GM19099 (cell line): Measurements from ENCODE around the gene F11.

Source experiments
- POLR2A ChIP-seq: IDR thresholded peaks from 3 replicates; pipeline ENCODE4 v1.6.1; 2011; ENCODE audit warnings: low read depth; ENCODE audit not compliant: insufficient read length; ENCODE audit errors: extremely low read depth

Gene F11

DNA sequence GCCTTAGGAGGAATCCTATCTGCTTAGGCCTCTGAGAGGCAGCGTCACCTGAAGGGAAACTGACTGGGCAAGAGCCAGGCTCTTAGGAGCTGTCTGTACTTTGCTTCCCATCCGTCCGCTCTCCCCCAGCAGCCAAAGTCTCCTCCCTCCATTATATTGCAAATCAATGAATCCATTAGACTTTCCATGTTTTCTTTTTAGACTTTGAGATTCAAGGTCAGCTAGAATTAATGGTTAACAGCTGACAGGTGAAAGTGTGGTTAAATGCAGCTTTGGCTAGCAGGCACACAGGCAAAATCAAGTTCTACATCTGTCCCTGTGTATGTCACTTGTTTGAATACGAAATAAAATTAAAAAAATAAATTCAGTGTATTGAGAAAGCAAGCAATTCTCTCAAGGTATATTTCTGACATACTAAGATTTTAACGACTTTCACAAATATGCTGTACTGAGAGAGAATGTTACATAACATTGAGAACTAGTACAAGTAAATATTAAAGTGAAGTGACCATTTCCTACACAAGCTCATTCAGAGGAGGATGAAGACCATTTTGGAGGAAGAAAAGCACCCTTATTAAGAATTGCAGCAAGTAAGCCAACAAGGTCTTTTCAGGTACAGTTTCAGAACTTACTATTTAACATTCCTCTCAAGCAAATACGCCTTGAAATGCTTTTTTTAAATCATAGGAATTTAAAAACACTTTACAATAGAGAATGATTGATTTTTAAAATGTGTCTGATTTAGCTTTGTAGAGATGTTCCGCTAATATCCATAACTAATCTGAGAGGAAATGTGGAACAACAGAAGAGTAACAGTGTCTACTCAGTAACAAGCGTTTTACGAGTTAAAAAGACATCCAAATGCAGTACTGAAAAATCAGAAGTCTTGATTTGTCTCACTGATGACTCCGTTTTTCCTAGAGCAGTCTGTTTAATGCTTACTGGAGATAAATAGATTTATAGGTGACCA is at the start of gene F11:
Gene F11, plus strand, starts transcription at position 507 of the 970 bp plus-strand sequence. CDS start 948 bp downstream, outside the sequence.
- TF ChIP-seq POLR2A, result no peak

GRCh38 chr4:186216465-186217024 is 49.4 kb upstream of the F11 start:
- no peak for TF ChIP-seq POLR2A

DNA sequence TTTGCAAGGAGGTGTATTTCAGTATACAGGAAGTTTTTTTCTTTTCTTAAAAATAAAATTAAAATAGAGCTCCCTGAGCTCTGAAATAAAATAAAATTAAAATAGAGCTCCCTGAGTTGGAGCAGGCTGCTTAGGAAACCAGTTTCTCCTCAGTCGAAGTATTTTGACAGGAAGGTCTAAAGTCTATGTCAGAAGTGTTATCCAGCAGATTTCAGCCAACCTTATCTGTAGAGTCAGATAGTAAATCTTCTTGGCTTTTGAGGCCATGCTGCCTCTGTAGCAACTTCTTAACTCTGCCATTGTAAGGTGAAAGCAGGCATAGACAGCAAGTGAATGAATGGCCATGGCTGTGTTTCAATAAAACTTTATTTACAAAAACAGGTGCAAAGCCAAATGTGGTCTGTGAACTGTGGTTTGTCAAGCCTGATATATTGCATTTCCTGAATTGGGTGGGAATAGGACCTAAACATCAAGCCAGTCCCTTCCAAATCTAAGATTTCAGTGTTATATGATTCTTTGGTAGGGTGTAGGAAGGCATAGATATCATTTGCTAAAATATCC is 48.2 kb upstream of the F11 start:
- TF ChIP-seq POLR2A, result no peak

- TF ChIP-seq POLR2A, result no peak
Measured at GRCh38 chr4:186221624-186222023, 44.4 kb upstream of the F11 start.

- no peak for TF ChIP-seq POLR2A
Measured at GRCh38 chr4:186225848-186226247, 40.1 kb upstream of the F11 start.

- no peak for TF ChIP-seq POLR2A
Measured at GRCh38 chr4:186226521-186227189, 39.3 kb upstream of the F11 start.

DNA sequence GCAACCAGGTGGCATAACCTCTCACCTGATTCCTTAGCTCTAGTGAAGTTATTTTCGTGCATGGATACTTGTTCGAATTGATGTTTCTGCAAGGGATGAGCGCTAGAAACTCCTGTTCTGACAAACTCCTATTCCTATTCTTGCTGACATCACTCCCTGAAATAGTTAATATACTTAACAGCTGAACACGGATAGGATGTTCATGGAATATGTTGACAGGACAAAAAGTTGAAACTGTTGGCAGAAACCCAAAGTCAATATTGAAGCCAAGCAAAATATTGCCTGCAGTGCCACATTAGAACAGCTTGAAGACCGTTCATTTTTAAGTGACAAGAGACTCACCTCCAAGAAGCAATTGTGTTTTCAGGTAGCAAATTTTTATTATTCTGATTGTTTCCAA is 38.8 kb upstream of the F11 start, which contains the start of gene KLKB1:
Gene KLKB1, plus strand, starts transcription at position 287 of the 400 bp plus-strand sequence. CDS start 689 bp downstream, outside the sequence.
- TF ChIP-seq POLR2A, result no peak

DNA sequence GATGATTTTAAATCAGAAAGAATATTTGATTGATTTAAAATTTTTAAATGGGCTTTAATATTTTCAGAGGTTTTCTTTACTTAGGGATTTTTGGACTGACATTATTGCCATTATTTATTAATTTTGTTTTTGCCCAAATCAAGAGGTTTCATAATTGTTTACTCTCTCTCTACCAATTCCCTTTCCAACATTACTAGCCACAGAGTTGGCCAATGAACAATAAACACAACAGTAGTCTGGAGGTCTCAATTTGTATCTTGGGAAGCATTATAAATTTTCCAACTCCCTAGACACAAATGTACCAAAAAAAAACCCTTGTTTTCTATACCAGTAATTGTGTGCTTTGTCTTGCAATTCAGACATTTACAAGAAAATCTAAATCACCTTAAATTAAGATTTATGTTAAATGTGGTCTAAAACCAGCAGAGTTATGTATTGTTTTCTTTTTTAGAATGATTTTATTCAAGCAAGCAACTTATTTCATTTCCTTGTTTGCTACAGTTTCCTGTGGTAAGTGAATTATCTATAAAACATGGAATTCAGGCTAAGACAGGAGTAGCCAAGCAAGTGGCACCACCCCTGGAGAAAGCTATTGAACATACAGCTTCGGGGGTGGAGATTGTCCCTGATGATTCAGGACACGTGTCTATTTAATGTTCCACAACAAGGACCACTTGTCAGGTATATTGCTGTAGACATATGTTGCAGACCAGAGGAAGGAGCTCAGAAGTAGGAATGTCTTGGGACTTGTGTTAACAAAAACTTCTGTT is 38.1 kb upstream of the F11 start:
- TF ChIP-seq POLR2A, result no peak

DNA sequence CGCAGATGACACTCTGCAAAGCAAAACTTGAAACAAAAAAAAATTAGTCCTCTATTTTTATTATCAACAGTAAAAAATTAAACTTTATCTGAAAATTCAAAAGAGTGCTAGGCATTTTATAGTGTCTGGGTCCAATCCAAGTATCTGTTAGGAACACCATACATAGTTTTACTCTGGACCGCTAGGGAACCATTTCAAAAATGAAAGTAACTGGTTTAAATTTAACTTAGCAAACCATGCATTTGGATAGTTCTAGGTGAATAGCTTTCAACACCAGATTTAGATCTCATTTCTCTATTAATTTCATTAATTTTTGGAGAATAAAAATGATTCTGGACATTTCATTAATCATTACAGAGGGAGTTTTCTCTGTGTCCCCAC is 37.5 kb upstream of the F11 start:
- TF ChIP-seq POLR2A, result no peak

DNA sequence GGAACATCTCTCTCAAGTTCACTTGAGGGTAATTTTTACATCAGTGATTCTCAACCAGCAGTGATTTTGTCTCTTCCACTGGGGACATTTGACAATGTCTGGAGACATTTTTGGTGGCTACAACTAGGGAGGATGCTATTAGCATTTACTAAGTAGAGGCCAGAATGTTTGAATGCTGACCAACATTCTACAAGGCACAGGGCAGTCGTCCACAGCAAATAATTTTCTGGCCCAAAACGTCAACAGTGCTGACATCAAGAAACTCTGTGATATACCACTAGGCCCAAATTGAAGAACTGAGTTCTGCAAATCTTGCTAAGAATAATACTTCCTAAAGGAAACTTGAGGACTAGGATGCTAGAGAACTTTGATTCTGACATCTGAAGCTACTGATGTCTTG is 31.6 kb upstream of the F11 start:
- no peak for TF ChIP-seq POLR2A

DNA sequence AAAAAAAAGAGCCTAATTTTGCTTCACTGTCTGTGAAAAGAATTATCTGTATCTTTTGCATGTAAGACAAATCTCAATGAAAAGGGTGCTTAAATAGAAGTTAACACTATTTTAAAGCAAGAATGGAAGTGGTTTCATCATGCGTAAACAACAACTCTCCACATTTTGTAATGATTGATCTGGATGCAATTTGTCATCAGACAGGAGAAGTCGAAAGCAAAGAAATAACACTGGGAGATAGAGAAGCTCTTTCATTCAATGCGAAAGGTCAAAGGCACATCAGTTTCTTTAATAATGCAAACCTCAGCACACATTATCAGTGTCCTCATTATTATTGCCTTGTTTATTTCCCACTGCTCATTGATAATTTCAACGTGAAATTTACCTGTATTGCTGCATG is 29.9 kb upstream of the F11 start:
- no peak for TF ChIP-seq POLR2A

DNA sequence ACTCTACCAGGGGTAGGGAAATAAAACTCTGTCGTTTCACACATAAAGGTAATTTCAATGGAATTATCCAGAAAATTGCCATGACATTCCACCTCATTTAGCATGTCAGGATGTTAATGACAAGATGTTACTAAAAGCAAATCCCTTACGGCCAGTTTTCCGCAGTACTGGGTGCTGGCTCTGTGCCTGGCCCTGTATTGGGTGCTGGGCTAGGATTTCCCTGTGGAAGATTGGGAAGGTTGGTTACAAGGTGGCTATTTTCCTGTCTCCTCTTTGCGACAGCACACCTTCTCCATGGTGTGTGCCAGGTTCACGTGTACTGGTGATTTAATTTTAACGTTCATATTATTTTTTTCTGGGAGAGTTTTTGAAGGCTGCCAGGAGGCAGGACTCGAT is 25.5 kb upstream of the F11 start:
- TF ChIP-seq POLR2A, result no peak

- TF ChIP-seq POLR2A, result no peak
Measured at GRCh38 chr4:186240848-186241491, 25.0 kb upstream of the F11 start.

GRCh38 chr4:186241616-186242015 is 24.4 kb upstream of the F11 start:
- no peak for TF ChIP-seq POLR2A
